ENCODE data around the gene ERBB4.

GRCh38 chr2:211413746-211414145, 1124.9 kb downstream of the ERBB4 start:
- TF ChIP-seq CTCF (IDR thresholded peaks at IDR 0.05) (no peak), ZFX (IDR thresholded peaks at IDR 0.05; ENCODE audit: borderline replicate concordance) (no peak)

All from 22Rv1 (cell line).